OCI-LY7 (cell line): ENCODE results near the gene DAP. TPM values are rescaled to one million over a fixed set of nuclear protein-coding genes. Genes with fewer than 3 reads are reported as not detected.
A peak's percentile ranks its signal among the peaks of the same experiment; 100 is the strongest.

Source experiments
- BruUV-seq: library from RNA; stranded (reverse); fragments of 400-500 nt; replicated peaks from 2 replicates; lab custom pipeline; 2021; lab: Mats Ljungman, UMichigan
- CTCF ChIA-PET: fragments of 300-600 bp; sonication (Branson Sonifier 250); formaldehyde crosslinking; loops from one replicate; lab custom pipeline; 2022; ENCODE audit warnings: antibody characterized with exemption; ENCODE audit not compliant: unreplicated experiment; lab: Charles Lee
- POLR2A ChIA-PET: fragments of 300-600 bp; sonication (Branson Sonifier 250); formaldehyde crosslinking; loops from one replicate; lab custom pipeline; 2022; ENCODE audit warnings: antibody characterized with exemption; lab: Charles Lee
- DNase-seq: peaks from one replicate; pipeline ENCODE4 v3.0.0-alpha.2; 2015; ENCODE audit warnings: low spot score
- H2AFZ ChIP-seq: fragments of 200-600 bp; sonication (generic), shearing (Covaris generic); 2 replicates; pipeline ENCODE4 v1.6.1; 2014; ENCODE audit warnings: mild to moderate bottlenecking, antibody characterized with exemption, low read length, moderate library complexity
- H3K27ac ChIP-seq: fragments of 200-600 bp; sonication (generic); 2 replicates; pipeline ENCODE4 v1.5.1; 2014; ENCODE audit warnings: mixed run types, low read depth, mild to moderate bottlenecking, moderate library complexity, low read length, inconsistent platforms; ENCODE audit not compliant: poor library complexity, severe bottlenecking
- H3K36me3 ChIP-seq: fragments of 200-600 bp; sonication (generic); 2 replicates; pipeline ENCODE4 v1.6.1; 2014; ENCODE audit warnings: mild to moderate bottlenecking, antibody characterized with exemption, low read length, moderate library complexity, mixed read lengths; ENCODE audit not compliant: insufficient read depth
- H3K4me1 ChIP-seq: fragments of 200-600 bp; sonication (generic); 2 replicates; pipeline ENCODE4 v1.5.1; 2014; ENCODE audit warnings: mild to moderate bottlenecking, low read length; ENCODE audit not compliant: insufficient read depth, poor library complexity, severe bottlenecking
- H3K4me2 ChIP-seq: fragments of 200-600 bp; sonication (generic); 2 replicates; pipeline ENCODE4 v1.6.1; 2014; ENCODE audit warnings: mild to moderate bottlenecking, low read length
- H3K4me3 ChIP-seq: fragments of 200-600 bp; sonication (generic); 2 replicates; pipeline ENCODE4 v1.5.1; 2014; ENCODE audit warnings: mild to moderate bottlenecking, low read depth, low read length; ENCODE audit not compliant: poor library complexity, severe bottlenecking
- H3K79me2 ChIP-seq: fragments of 200-600 bp; sonication (generic); 2 replicates; pipeline ENCODE4 v1.6.1; 2016; ENCODE audit warnings: low read depth, mild to moderate bottlenecking, low read length, moderate library complexity, mixed read lengths; ENCODE audit not compliant: insufficient read depth
- H3K9me2 ChIP-seq: fragments of 200-600 bp; sonication (generic); 2 replicates; pipeline ENCODE4 v1.6.1; 2016; ENCODE audit warnings: mild to moderate bottlenecking, low read length, mixed read lengths; ENCODE audit not compliant: insufficient read depth
- H3K9me3 ChIP-seq: fragments of 200-600 bp; sonication (generic); 2 replicates; pipeline ENCODE4 v1.6.1; 2014; ENCODE audit warnings: mild to moderate bottlenecking, mixed run types, low read length, mixed read lengths
- H4K20me1 ChIP-seq: fragments of 200-600 bp; sonication (generic); 2 replicates; pipeline ENCODE4 v1.6.1; 2014; ENCODE audit warnings: mild to moderate bottlenecking, antibody characterized with exemption, low read length, moderate library complexity, mixed read lengths; ENCODE audit not compliant: insufficient read depth
- EZH2phosphoT487 ChIP-seq: fragments of 200-600 bp; sonication (generic); IDR thresholded peaks from 2 replicates; pipeline ENCODE4 v1.6.1; 2018; ENCODE audit warnings: low read depth, borderline replicate concordance, mild to moderate bottlenecking, mixed run types, antibody characterized with exemption, low read length, moderate library complexity, mixed read lengths
- intact Hi-C: fragments of 100-400 bp; cut with micrococcal nuclease; formaldehyde crosslinking; loops from one replicate; pipeline ENCODE4 v1.10.0; 2022; ENCODE audit not compliant: unreplicated experiment
- total RNA-seq, 2 experiments: library from RNA; depleted of rRNA in 1 of 2; stranded (reverse); fragments of >200 nt in 1 of 2; shearing (Covaris generic) in 1 of 2; gene quantifications; 2 replicates each; pipeline ENCODE4 v1.2.3, GENCODE V29; 2014 to 2022
- TF ChIP-seq, protein P1 (sequence below): fragments of 200-600 bp; sonication (generic); conservative IDR thresholded peaks from 2 replicates; pipeline ENCODE4 v1.5.1; 2014; ENCODE audit warnings: mild to moderate bottlenecking, antibody characterized with exemption, low read length, moderate library complexity, mixed read lengths

Gene DAP
- total RNA-seq, 2 experiments from 2014 or later, result 21.5 to 96.1 TPM

DNA sequence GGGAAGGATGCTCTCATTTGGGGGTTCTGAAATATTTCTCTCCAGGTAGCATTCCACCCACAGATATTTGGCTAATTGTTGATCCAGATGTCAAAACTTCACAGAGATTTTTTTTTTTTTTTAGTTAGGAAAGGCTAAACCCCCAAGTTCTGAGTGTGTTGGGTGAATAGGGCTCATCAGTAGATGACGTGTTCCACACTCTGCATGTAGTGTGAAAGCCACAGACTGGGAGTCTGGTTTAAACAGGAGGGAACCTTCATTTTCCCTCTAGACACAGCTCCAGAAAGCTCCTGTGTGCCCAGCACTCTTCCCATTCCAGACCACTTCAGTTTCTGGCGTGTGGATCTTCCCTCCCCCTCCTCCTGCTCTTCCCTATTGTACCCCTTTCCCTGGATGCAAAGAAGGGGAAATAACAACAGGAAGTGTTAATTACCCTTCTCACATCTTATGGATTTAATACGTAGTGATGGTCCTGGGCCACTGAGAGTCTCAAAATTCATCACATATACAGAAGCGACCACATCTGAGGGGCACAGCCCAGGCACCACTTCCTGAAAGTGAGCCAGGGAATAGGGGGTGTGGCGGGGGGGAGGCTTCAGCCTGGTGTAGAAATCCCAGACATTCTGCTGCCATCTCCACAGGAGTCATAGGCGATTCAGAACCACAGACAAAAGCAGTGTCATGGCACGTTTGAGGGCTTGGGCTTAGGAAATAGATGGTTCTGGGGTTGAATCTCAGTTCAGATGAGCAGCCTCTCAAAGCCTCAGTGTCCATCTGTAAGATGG lies 65.1 kb downstream of the DAP start:
- TF ChIP-seq EZH2phosphoT487, result no peak
- TF ChIP-seq, protein P1, sequence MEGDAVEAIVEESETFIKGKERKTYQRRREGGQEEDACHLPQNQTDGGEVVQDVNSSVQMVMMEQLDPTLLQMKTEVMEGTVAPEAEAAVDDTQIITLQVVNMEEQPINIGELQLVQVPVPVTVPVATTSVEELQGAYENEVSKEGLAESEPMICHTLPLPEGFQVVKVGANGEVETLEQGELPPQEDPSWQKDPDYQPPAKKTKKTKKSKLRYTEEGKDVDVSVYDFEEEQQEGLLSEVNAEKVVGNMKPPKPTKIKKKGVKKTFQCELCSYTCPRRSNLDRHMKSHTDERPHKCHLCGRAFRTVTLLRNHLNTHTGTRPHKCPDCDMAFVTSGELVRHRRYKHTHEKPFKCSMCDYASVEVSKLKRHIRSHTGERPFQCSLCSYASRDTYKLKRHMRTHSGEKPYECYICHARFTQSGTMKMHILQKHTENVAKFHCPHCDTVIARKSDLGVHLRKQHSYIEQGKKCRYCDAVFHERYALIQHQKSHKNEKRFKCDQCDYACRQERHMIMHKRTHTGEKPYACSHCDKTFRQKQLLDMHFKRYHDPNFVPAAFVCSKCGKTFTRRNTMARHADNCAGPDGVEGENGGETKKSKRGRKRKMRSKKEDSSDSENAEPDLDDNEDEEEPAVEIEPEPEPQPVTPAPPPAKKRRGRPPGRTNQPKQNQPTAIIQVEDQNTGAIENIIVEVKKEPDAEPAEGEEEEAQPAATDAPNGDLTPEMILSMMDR, result no peak
- H3K79me2 ChIP-seq, result peaks cover 4% of the 10 kb centered on the region; the same call in 1 of the 2 replicates
- H3K27ac ChIP-seq, result no peak overlapping the region
- ChIA-PET CTCF (no interaction called here), POLR2A (interaction anchor here (0.7 kb wide), 1 partner anchor 131 kb away, joined by 3 read pairs; no protein-coding TSS in a partner anchor)
- no peaks in the 10 kb centered on the region for H4K20me1 ChIP-seq
- DNase-seq, result no peak
- no peaks in the 10 kb centered on the region for H3K9me2 ChIP-seq
- no peak overlapping the region; the same call in 1 of the 2 replicates for H3K4me2 ChIP-seq
- intact Hi-C loops, result loop anchor here (2.0 to 10.0 kb wide), 5 partner anchors 81 to 489 kb away; partner anchors contain the start of gene ANKRD33B
- H3K4me3 ChIP-seq, result no peak overlapping the region
- BruUV-seq, result no TSS peak
- no peak overlapping the region; the same call in 1 of the 2 replicates for H2AFZ ChIP-seq
- H3K36me3 ChIP-seq, result no peaks in the 10 kb centered on the region
- H3K9me3 ChIP-seq, result no peaks in the 10 kb centered on the region
- peaks cover 61% of the 10 kb centered on the region for H3K4me1 ChIP-seq

DNA sequence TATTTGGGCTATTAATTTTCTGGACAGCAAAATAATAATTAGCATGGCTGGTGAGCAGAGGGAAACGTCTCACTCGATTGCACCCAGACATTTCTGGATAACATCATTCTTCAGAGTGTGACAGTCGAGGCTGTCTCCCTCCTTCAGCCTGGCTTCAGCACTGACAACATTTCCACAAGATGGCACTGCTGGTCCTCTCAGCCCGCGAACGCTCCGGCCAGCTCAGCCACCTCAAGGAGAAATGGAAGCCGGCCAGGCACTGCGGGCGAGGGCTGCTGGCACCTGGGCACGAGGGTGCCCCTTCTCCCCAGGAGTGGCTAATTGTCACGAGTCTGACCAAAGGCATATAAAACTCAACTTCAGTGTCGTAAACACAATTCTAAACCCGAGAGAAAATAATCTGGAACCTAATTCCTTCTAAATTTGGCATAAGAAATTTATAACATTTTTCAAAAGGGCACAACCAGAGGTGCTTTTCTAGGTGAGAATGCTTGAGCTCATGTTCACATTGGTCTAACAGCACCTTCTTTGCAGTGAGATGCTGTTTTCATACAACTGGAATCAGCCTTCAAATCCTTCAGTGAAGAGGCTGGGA lies 65.9 kb downstream of the DAP start:
- peaks cover 4% of the 10 kb centered on the region; the same call in 1 of the 2 replicates for H3K79me2 ChIP-seq
- no peak overlapping the region; the same call in 1 of the 2 replicates for H2AFZ ChIP-seq
- DNase-seq, result peak; percentile 74
- H3K27ac ChIP-seq, result no peak overlapping the region
- H3K4me3 ChIP-seq, result no peak overlapping the region
- peaks cover 53% of the 10 kb centered on the region for H3K4me1 ChIP-seq
- H3K9me2 ChIP-seq, result no peaks in the 10 kb centered on the region
- ChIA-PET CTCF (no interaction called here), POLR2A (interaction anchor here (0.7 kb wide), 1 partner anchor 131 kb away, joined by 3 read pairs; no protein-coding TSS in a partner anchor)
- H3K4me2 ChIP-seq, result peak overlapping the region; percentile 15; the same call in 1 of the 2 replicates
- no peaks in the 10 kb centered on the region for H3K36me3 ChIP-seq
- intact Hi-C loops, result loop anchor here (2.0 to 10.0 kb wide), 5 partner anchors 82 to 490 kb away; partner anchors contain the start of gene ANKRD33B
- H4K20me1 ChIP-seq, result no peaks in the 10 kb centered on the region
- no peak for TF ChIP-seq EZH2phosphoT487
- TF ChIP-seq, protein P1, result peak; percentile 94
- no TSS peak for BruUV-seq
- no peaks in the 10 kb centered on the region for H3K9me3 ChIP-seq
